K562 (cell line): ENCODE measurements around the gene SQOR. TPM values are rescaled to one million over a fixed set of nuclear protein-coding genes. Genes with fewer than 3 reads are reported as not detected.

Source experiments
- ATAC-seq: fragments of 200-7000 bp; cut with Tn5 transposase; 3 replicates; pipeline ENCODE4 v1.9.1; 2020; ENCODE audit warnings: moderate library complexity
- BruUV-seq: library from RNA; stranded (reverse); fragments of 400-500 nt; replicated peaks from 2 replicates; lab custom pipeline; 2021; lab: Mats Ljungman, UMichigan
- CTCF ChIA-PET: fragments of 300-600 bp; formaldehyde crosslinking; extraction: SDS; loops from one replicate; lab custom pipeline; 2021; ENCODE audit warnings: low intra/inter-chr PET ratio; lab: Yijun Ruan, JAX
- POLR2A ChIA-PET: fragments of 300-600, 350-650 bp; sonication (Branson Sonifier 250); formaldehyde crosslinking; extraction: SDS; loops from one replicate; lab custom pipeline; 2021; ENCODE audit warnings: antibody characterized with exemption, inconsistent platforms; lab: Yijun Ruan, JAX
- DNase-seq, 4 experiments: peaks; one replicate each; pipeline versions ENCODE4 v3.0.0 to v3.0.0-alpha.2; 2011 to 2018; ENCODE audit warnings: low spot score in 3 of 4, mixed read lengths in 3 of 4; ENCODE audit errors: extremely low read depth in 1 of 4
- FAIRE-seq: peaks from 2 replicates; lab custom pipeline; 2011; peaks lifted over from hg19 to GRCh38; lab: Jason Lieb, UNC
- H2AFZ ChIP-seq: 2 replicates; pipeline ENCODE4 v1.6.0; 2011; ENCODE audit warnings: low read depth, low read length, control low read depth, inconsistent platforms
- H3K27ac ChIP-seq: fragments of 200-600 bp; 3 replicates; pipeline ENCODE4 v1.8.0; 2011; ENCODE audit warnings: low read depth, mild to moderate bottlenecking, control low read depth, inconsistent platforms, low read length, moderate library complexity, mixed read lengths; ENCODE audit errors: extremely low read depth
- H3K27me3 ChIP-seq, 2 experiments: fragments of 300-600 bp in 1 of 2; 2 replicates in 1 of 2; 3 replicates in 1 of 2; pipeline versions ENCODE4 v1.6.0 to v1.8.0; 2011; ENCODE audit warnings: inconsistent platforms in 2 of 2, low read length in 2 of 2, mild to moderate bottlenecking in 1 of 2, mixed read lengths in 1 of 2, moderate library complexity in 1 of 2; ENCODE audit not compliant: control insufficient read depth in 2 of 2, insufficient read depth in 2 of 2
- H3K36me3 ChIP-seq: fragments of 300-600 bp; 3 replicates; pipeline ENCODE4 v1.8.0; 2011; ENCODE audit warnings: mild to moderate bottlenecking, low read length, inconsistent platforms; ENCODE audit not compliant: control insufficient read depth, insufficient read depth
- H3K4me1 ChIP-seq, 2 experiments: fragments of 200-600 bp in 1 of 2; replicated peaks in 1 of 2; 2 replicates in 1 of 2; 3 replicates in 1 of 2; pipeline versions ENCODE4 v1.5.1 to v1.8.0; 2011; ENCODE audit warnings: inconsistent platforms in 2 of 2, low read length in 2 of 2, mild to moderate bottlenecking in 1 of 2, mixed read lengths in 1 of 2, moderate library complexity in 1 of 2; ENCODE audit not compliant: control insufficient read depth in 2 of 2, insufficient read depth in 2 of 2
- H3K4me2 ChIP-seq: 2 replicates; pipeline ENCODE4 v1.6.1; 2011; ENCODE audit warnings: low read length, control low read depth, inconsistent platforms, mixed read lengths; ENCODE audit not compliant: insufficient read depth
- H3K4me3 ChIP-seq: fragments of 200-600 bp; sonication (generic), shearing (Covaris generic); 2 replicates; pipeline ENCODE4 v1.5.1; 2016; ENCODE audit warnings: control low read depth, inconsistent platforms
- H3K79me2 ChIP-seq: fragments of 200-600 bp; 3 replicates; pipeline ENCODE4 v1.8.0; 2011; ENCODE audit warnings: low read length, inconsistent platforms; ENCODE audit not compliant: control insufficient read depth, insufficient read depth
- H3K9ac ChIP-seq, 2 experiments: 2 replicates each; pipeline versions ENCODE4 v1.6.0 to v1.6.1; 2011; ENCODE audit warnings: low read depth in 2 of 2, low read length in 2 of 2, control low read depth in 1 of 2, inconsistent platforms in 1 of 2, mild to moderate bottlenecking in 1 of 2, mixed read lengths in 1 of 2; ENCODE audit not compliant: insufficient read depth in 1 of 2
- H3K9me1 ChIP-seq: one replicate; pipeline ENCODE4 v1.6.0; 2011; ENCODE audit warnings: inconsistent platforms, mild to moderate bottlenecking, low read length, moderate library complexity; ENCODE audit not compliant: control insufficient read depth, insufficient read depth
- H3K9me3 ChIP-seq: replicated peaks from 2 replicates; pipeline ENCODE4 v1.5.1; 2011; ENCODE audit warnings: low read depth, low read length, inconsistent platforms; ENCODE audit not compliant: control insufficient read depth, insufficient read depth
- H4K20me1 ChIP-seq: replicated peaks from 2 replicates; pipeline ENCODE4 v1.6.1; 2011; ENCODE audit warnings: low read length, inconsistent platforms, mixed read lengths; ENCODE audit not compliant: control insufficient read depth, insufficient read depth
- CREB1 ChIP-seq, 2 experiments: sonication (generic) in 1 of 2; formaldehyde crosslinking in 1 of 2; IDR thresholded peaks; 2 replicates each; pipeline versions ENCODE4 v1.6.1 to v1.8.0; 2012 to 2022; ENCODE audit warnings: inconsistent platforms in 1 of 2, mild to moderate bottlenecking in 1 of 2, missing genetic modification reagents in 1 of 2, moderate library complexity in 1 of 2
- KHSRP ChIP-seq: fragments of 450-650 bp; IDR thresholded peaks from 2 replicates; pipeline ENCODE4 v1.6.1; 2017
- MIER1 ChIP-seq: fragments of 450-650 bp; IDR thresholded peaks from 2 replicates; pipeline ENCODE4 v1.6.1; 2016; ENCODE audit warnings: antibody characterized with exemption, mild to moderate bottlenecking, low read depth
- NCOA2 ChIP-seq, 2 experiments: fragments of 450-650 bp; IDR thresholded peaks; 2 replicates each; pipeline ENCODE4 v1.6.1; 2018; ENCODE audit warnings: mild to moderate bottlenecking in 2 of 2, moderate library complexity in 1 of 2; ENCODE audit not compliant: partially characterized antibody in 2 of 2
- NCOR1 ChIP-seq: fragments of 450-650 bp; IDR thresholded peaks from 2 replicates; pipeline ENCODE4 v1.6.1; 2016; ENCODE audit warnings: mild to moderate bottlenecking, moderate library complexity
- SIX5 ChIP-seq, 2 experiments: IDR thresholded peaks; 2 replicates each; pipeline ENCODE4 v1.6.1; 2011; ENCODE audit warnings: low read length in 2 of 2, borderline replicate concordance in 1 of 2, low read depth in 1 of 2, mild to moderate bottlenecking in 1 of 2, moderate library complexity in 1 of 2; ENCODE audit not compliant: insufficient read depth in 1 of 2
- SREBF2 ChIP-seq: sonication (generic); formaldehyde crosslinking; IDR thresholded peaks from 2 replicates; pipeline ENCODE4 v1.4.0; 2020; ENCODE audit warnings: mild to moderate bottlenecking, missing genetic modification reagents
- ZBTB40 ChIP-seq, 2 experiments: fragments of 450-650 bp in 1 of 2; sonication (generic) in 1 of 2; formaldehyde crosslinking in 1 of 2; IDR thresholded peaks; 2 replicates each; pipeline versions ENCODE4 v1.7.1 to v1.9.0; 2016 to 2022; ENCODE audit warnings: inconsistent platforms in 1 of 2, mild to moderate bottlenecking in 1 of 2, missing genetic modification reagents in 1 of 2
- ZNF263 ChIP-seq: sonication (generic); formaldehyde crosslinking; IDR thresholded peaks from 2 replicates; pipeline ENCODE4 v1.8.0; 2022; ENCODE audit warnings: mild to moderate bottlenecking, missing genetic modification reagents, borderline replicate concordance
- ZNF384 ChIP-seq: IDR thresholded peaks from 2 replicates; pipeline ENCODE4 v1.6.1; 2012; ENCODE audit warnings: low read depth, low read length, improper control_type of control experiment
- ZNF445 ChIP-seq: fragments of 250-450 bp; sonication (Bioruptor Pico); IDR thresholded peaks from 2 replicates; pipeline ENCODE4 v1.4.0; 2020; ENCODE audit warnings: low read depth, mild to moderate bottlenecking, moderate library complexity
- ZNF785 ChIP-seq: fragments of 250-450 bp; sonication (Bioruptor Pico); IDR thresholded peaks from 2 replicates; pipeline ENCODE4 v1.4.0; 2020; ENCODE audit warnings: mild to moderate bottlenecking
- WGBS: fragments of 100-300 bp; shearing (Covaris generic); methylation state at CpG from one replicate; pipeline ENCODE4 v1.1.6; 2016; ENCODE audit warnings: low coverage, mixed read lengths; ENCODE audit not compliant: insufficient coverage; ENCODE audit errors: missing lambda C conversion rate; 5-methylcytosine and 5-hydroxymethylcytosine counted together
- in situ Hi-C: fragments of 300-500 bp; cut with MboI; formaldehyde crosslinking; loops from 4 replicates; pipeline ENCODE4 v1.15.0; 2018; ENCODE audit warnings: inconsistent platforms, mixed read lengths
- intact Hi-C: fragments of 100-400 bp; cut with micrococcal nuclease; formaldehyde crosslinking; loops from 2 replicates; pipeline ENCODE4 v1.14.2; 2022
- polyA plus RNA-seq, 8 experiments: library from polyadenylated mRNA; depleted of rRNA in 4 of 8; stranded (reverse) in 5 of 8; unstranded in 3 of 8; fragments of >200 nt; fragmentation: Nextera tagmentation in 2 of 8; fragmentation: Illumina TruSeq in 1 of 8; extraction: Ambion mirVana in 2 of 8; extraction: Trizol in 1 of 8; gene quantifications; 2 replicates each; pipeline versions ENCODE4 v1.2.1 to v1.2.3, GENCODE V29; 2011 to 2014; ENCODE audit warnings: inconsistent platforms in 1 of 8, missing spikeins in 1 of 8
- total RNA-seq, 7 experiments: library from RNA; depleted of rRNA in 6 of 7; stranded (reverse); fragments of >200 nt in 6 of 7; fragmentation: Illumina TruSeq in 2 of 7; extraction: Trizol in 2 of 7; gene quantifications; 2 replicates each; pipeline versions ENCODE4 v1.2.1 to v1.2.3, GENCODE V29; 2011 to 2021; ENCODE audit warnings: low replicate concordance in 1 of 7
- TF ChIP-seq, protein P1 (sequence below): fragments of 250-450 bp; sonication (Bioruptor Pico); IDR thresholded peaks from 2 replicates; pipeline ENCODE4 v1.5.1; 2021; ENCODE audit warnings: mild to moderate bottlenecking

Gene SQOR
- total and polyA plus RNA-seq, 9 of the 15 experiments (the other 6 are each of a cell fraction or from before 2014, with no cell fraction given) = 0.32 to 1.6 (median 1.1) TPM

GRCh38 chr15:45719490-45719889 lies 84.7 kb downstream of the SQOR start:
- Histone ChIP-seq H3K4me1 (peaks cover 0 to 8% of the 10 kb centered on the region in 2 experiments; a peak in 3 of 5 replicates), H3K79me2 (no peaks in the 10 kb centered on the region), H2AFZ (no peak overlapping the region), H3K9ac (no peak overlapping the region), H3K36me3 (no peaks in the 10 kb centered on the region), H3K4me3 (no peak overlapping the region), H4K20me1 (no peaks in the 10 kb centered on the region), H3K27me3 (no peaks in the 10 kb centered on the region), H3K27ac (no peak overlapping the region), H3K9me3 (no peaks in the 10 kb centered on the region), H3K4me2 (no peak overlapping the region), H3K9me1 (no peaks in the 10 kb centered on the region)
- intact Hi-C loops (loop anchor here (10.0 kb wide), 1 partner anchor 1475 kb away; no protein-coding TSS in a partner anchor), in situ Hi-C loops (no loop called here)
- no TSS peak for BruUV-seq
- FAIRE-seq = no peak
- 0% methylated on average over 4 of the region's 4 CpGs for WGBS
- ChIA-PET POLR2A (no interaction called here), CTCF (no interaction called here)
- DNase-seq = no peak
- ATAC-seq = no peak
- TF ChIP-seq NCOR1 (no peak), ZNF445 (CRISPR knock-in tag) (no peak), KHSRP (no peak), NCOA2 (IDR thresholded peaks at IDR 0.05; ENCODE audit: partially characterized antibody in 2 of 2) (no peak), MIER1 (no peak), ZNF263 (no peak), CREB1 (IDR thresholded peaks at IDR 0.05) (no peak), CREB1 (CRISPR knock-in tag; IDR thresholded peaks at IDR 0.05) (no peak), SIX5 (IDR thresholded peaks at IDR 0.05; ENCODE audit: borderline replicate concordance in 1 of 2, insufficient read depth in 1 of 2, low read depth in 1 of 2, low read length in 2 of 2) (no peak), ZNF384 (no peak), ZBTB40 (IDR thresholded peaks at IDR 0.05) (no peak), ZBTB40 (CRISPR knock-in tag; IDR thresholded peaks at IDR 0.05) (no peak), ZNF785 (CRISPR knock-in tag) (no peak), SREBF2 (CRISPR knock-in tag) (no peak)
- TF ChIP-seq, protein P1, sequence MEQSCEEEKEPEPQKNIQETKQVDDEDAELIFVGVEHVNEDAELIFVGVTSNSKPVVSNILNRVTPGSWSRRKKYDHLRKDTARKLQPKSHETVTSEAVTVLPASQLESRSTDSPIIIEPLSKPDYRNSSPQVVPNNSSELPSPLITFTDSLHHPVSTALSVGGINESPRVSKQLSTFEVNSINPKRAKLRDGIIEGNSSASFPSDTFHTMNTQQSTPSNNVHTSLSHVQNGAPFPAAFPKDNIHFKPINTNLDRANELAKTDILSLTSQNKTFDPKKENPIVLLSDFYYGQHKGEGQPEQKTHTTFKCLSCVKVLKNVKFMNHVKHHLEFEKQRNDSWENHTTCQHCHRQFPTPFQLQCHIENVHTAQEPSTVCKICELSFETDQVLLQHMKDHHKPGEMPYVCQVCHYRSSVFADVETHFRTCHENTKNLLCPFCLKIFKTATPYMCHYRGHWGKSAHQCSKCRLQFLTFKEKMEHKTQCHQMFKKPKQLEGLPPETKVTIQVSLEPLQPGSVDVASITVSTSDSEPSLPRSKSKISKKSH (CRISPR knock-in tag) = no peak
